Panc1 (cell line): ENCODE results near the gene SYNC. TPM values are rescaled to one million over a fixed set of nuclear protein-coding genes. Genes with fewer than 3 reads are reported as not detected.

Experiments used
- ATAC-seq: fragments of 200-7000 bp; cut with Tn5 transposase; 2 replicates; pipeline ENCODE4 v1.9.1; 2020; ENCODE audit warnings: mild to moderate bottlenecking, moderate library complexity
- BruUV-seq: library from RNA; stranded (reverse); fragments of 400-500 nt; replicated peaks from 2 replicates; lab custom pipeline; 2021; lab: Mats Ljungman, UMichigan
- CTCF ChIA-PET: fragments of 300-600 bp; sonication (Branson Sonifier 250); formaldehyde crosslinking; loops from one replicate; lab custom pipeline; 2022; ENCODE audit warnings: antibody characterized with exemption; lab: Charles Lee
- POLR2A ChIA-PET: fragments of 300-600 bp; sonication (Branson Sonifier 250); formaldehyde crosslinking; loops from one replicate; lab custom pipeline; 2022; ENCODE audit warnings: antibody characterized with exemption; lab: Charles Lee
- DNase-seq: peaks from one replicate; pipeline ENCODE4 v3.0.0-alpha.2; 2010; ENCODE audit warnings: low read depth, low spot score
- H3K27ac ChIP-seq: 2 replicates; pipeline ENCODE4 v1.5.1; 2011; ENCODE audit warnings: mild to moderate bottlenecking, low read length, inconsistent platforms
- H3K27me3 ChIP-seq: fragments of 200-500 bp; sonication (Bioruptor generic); 2 replicates; pipeline ENCODE4 v1.6.0; 2014; ENCODE audit warnings: low read length, inconsistent platforms; ENCODE audit not compliant: control insufficient read depth, insufficient read depth
- H3K36me3 ChIP-seq: fragments of 200-500 bp; sonication (Bioruptor generic); 2 replicates; pipeline ENCODE4 v1.5.1; 2014; ENCODE audit warnings: inconsistent platforms, mild to moderate bottlenecking, low read length, moderate library complexity; ENCODE audit not compliant: control insufficient read depth, insufficient read depth
- H3K4me1 ChIP-seq: 2 replicates; pipeline ENCODE4 v1.5.1; 2011; ENCODE audit warnings: inconsistent platforms, mild to moderate bottlenecking, low read length, moderate library complexity; ENCODE audit not compliant: control insufficient read depth, insufficient read depth
- H3K4me3 ChIP-seq, 2 experiments: 2 replicates each; pipeline ENCODE4 v1.5.1; 2011 to 2012; ENCODE audit warnings: low read depth in 2 of 2, low read length in 2 of 2, mild to moderate bottlenecking in 2 of 2, inconsistent platforms in 1 of 2, moderate library complexity in 1 of 2
- H3K9me3 ChIP-seq: fragments of 200-500 bp; sonication (Bioruptor generic); 2 replicates; pipeline ENCODE4 v1.5.1; 2014; ENCODE audit warnings: low read depth, mild to moderate bottlenecking, inconsistent platforms, low read length, moderate library complexity; ENCODE audit not compliant: control insufficient read depth, insufficient read depth
- CTCF ChIP-seq: fragments of 450-650 bp; IDR thresholded peaks from 2 replicates; pipeline ENCODE4 v1.5.1; 2017; ENCODE audit warnings: mild to moderate bottlenecking
- POLR2AphosphoS5 ChIP-seq: IDR thresholded peaks from 2 replicates; pipeline ENCODE4 v1.6.1; 2012; ENCODE audit warnings: mild to moderate bottlenecking, low read depth, low read length, moderate library complexity
- REST ChIP-seq, 2 experiments: IDR thresholded peaks; 2 replicates each; pipeline ENCODE4 v1.6.1; 2011 to 2012; ENCODE audit warnings: low read depth in 2 of 2, control low read depth in 1 of 2, low read length in 1 of 2, mild to moderate bottlenecking in 1 of 2, moderate library complexity in 1 of 2; ENCODE audit not compliant: insufficient read depth in 1 of 2
- SIN3A ChIP-seq: IDR thresholded peaks from 2 replicates; pipeline ENCODE4 v1.6.1; 2012; ENCODE audit warnings: low read depth, mild to moderate bottlenecking, low read length, moderate library complexity, borderline replicate concordance; ENCODE audit not compliant: insufficient read depth
- TCF7L2 ChIP-seq: IDR thresholded peaks from 2 replicates; pipeline ENCODE4 v1.6.1; 2011; ENCODE audit warnings: mild to moderate bottlenecking, low read depth, low read length, inconsistent platforms
- in situ Hi-C: cut with HindIII; loops from 2 replicates; pipeline ENCODE4 v1.10.0; 2016; ENCODE audit warnings: low sequenced_read_pairs, low pct_unique_long_range_greater_than_20kb
- intact Hi-C: fragments of 100-400 bp; cut with micrococcal nuclease; formaldehyde crosslinking; loops from one replicate; pipeline ENCODE4 v1.10.0; 2022; ENCODE audit not compliant: unreplicated experiment
- total RNA-seq: library from RNA; stranded (reverse); gene quantifications from one replicate; pipeline ENCODE4 v1.2.1, GENCODE V29; 2021; ENCODE audit not compliant: unreplicated experiment

The SYNC gene
- total RNA-seq, 1 experiment from 2014 or later: 1.3 TPM

- Histone ChIP-seq H3K9me3 (no peaks in the 10 kb centered on the region), H3K36me3 (peaks cover 51% of the 10 kb centered on the region), H3K4me1 (no peaks in the 10 kb centered on the region), H3K27me3 (no peaks in the 10 kb centered on the region), H3K4me3 (no peak overlapping the region), H3K27ac (no peak overlapping the region)
- ChIA-PET CTCF (no interaction called here), POLR2A (no interaction called here)
- TSS peak; percentile 13 for BruUV-seq
- ATAC-seq (no peak), DNase-seq (no peak)
- intact Hi-C loops (no loop called here), in situ Hi-C loops (no loop called here)
- no peak for TF ChIP-seq SIN3A
- TF ChIP-seq CTCF: no peak
Measured at GRCh38 chr1:32681999-32682398, 20.6 kb downstream of the SYNC start.

- intact Hi-C loops: no loop called here
- no peak for DNase-seq
- TF ChIP-seq REST (IDR thresholded peaks at IDR 0.05; ENCODE audit: insufficient read depth in 1 of 2, low read depth in 2 of 2, low read length in 1 of 2): no peak
- no peak for TF ChIP-seq TCF7L2
- no peak for TF ChIP-seq SIN3A
- TF ChIP-seq POLR2AphosphoS5: no peak
- no peak for TF ChIP-seq CTCF
- BruUV-seq: no TSS peak
- ChIA-PET CTCF (no interaction called here), POLR2A (no interaction called here)
- Histone ChIP-seq H3K4me1 (no peaks in the 10 kb centered on the region), H3K27ac (no peak overlapping the region), H3K36me3 (peaks cover 55% of the 10 kb centered on the region), H3K4me3 (no peak overlapping the region), H3K9me3 (no peaks in the 10 kb centered on the region), H3K27me3 (no peaks in the 10 kb centered on the region)
- no peak for ATAC-seq
- in situ Hi-C loops: no loop called here
Measured at GRCh38 chr1:32681509-32681908, 21.1 kb downstream of the SYNC start.

GRCh38 chr1:32680642-32681041 lies 21.9 kb downstream of the SYNC start:
- ChIA-PET POLR2A (no interaction called here), CTCF (no interaction called here)
- peaks cover 53% of the 10 kb centered on the region for H3K36me3 ChIP-seq

More at GRCh38 chr1:32680642-32681041, 21.9 kb downstream of the SYNC start:
- no peaks in the 10 kb centered on the region for H3K4me1 ChIP-seq
- no peaks in the 10 kb centered on the region for H3K27me3 ChIP-seq
- H3K4me3 ChIP-seq: no peak overlapping the region
- no TSS peak for BruUV-seq
- intact Hi-C loops: no loop called here
- no peak for DNase-seq
- no peak overlapping the region for H3K27ac ChIP-seq
- ATAC-seq: no peak
- TF ChIP-seq SIN3A: no peak
- TF ChIP-seq POLR2AphosphoS5: no peak
- no peak for TF ChIP-seq CTCF
- no peak for TF ChIP-seq REST (IDR thresholded peaks at IDR 0.05; ENCODE audit: insufficient read depth in 1 of 2, low read depth in 2 of 2, low read length in 1 of 2)
- no peaks in the 10 kb centered on the region for H3K9me3 ChIP-seq
- in situ Hi-C loops: no loop called here
